HG02852 (cell line): ENCODE measurements around the gene SLC66A1.

Source experiments
- ATAC-seq: cut with Tn5 transposase; IDR thresholded peaks from one replicate; pipeline ENCODE4 v1.9.1; 2021; ENCODE audit warnings: mild to moderate bottlenecking, moderate library complexity; ENCODE audit not compliant: unreplicated experiment

The SLC66A1 gene

DNA sequence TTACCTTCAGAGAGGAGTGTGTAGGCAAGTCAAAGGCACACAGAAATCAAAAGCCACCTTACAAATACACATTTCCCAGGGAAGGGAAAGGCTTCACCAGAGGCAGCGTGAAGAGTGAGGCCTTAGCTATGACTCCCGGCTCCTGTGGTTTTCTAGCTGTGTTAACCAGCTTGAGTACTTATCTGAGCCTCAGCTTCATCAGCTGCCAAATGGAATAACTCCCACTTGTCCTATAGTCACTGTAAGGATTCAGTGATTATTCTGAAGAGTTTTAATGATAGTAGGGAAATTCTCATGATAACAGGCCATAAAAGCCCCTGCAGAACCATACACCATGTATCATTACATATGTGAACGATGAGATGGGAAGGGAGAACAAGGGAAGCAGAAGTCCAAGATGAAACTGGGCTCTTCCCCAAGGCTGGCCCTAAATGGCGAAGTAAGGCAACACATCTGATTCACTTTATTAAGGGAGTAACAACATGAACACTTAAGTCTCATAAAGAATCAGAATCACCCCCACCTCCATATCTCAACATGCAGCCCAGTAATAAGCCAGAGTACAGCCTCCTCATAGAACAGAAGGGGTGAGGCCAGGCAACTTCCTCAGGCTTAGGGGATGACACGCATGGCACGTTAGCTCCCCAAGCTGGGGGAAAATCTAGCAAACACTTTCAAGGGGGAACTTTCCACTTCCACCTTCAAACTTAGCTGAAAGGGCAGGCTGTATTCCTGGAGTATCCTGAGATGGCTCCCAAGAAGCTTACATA is 63.7 kb downstream of the SLC66A1 start:
- ATAC-seq, result no peak

DNA sequence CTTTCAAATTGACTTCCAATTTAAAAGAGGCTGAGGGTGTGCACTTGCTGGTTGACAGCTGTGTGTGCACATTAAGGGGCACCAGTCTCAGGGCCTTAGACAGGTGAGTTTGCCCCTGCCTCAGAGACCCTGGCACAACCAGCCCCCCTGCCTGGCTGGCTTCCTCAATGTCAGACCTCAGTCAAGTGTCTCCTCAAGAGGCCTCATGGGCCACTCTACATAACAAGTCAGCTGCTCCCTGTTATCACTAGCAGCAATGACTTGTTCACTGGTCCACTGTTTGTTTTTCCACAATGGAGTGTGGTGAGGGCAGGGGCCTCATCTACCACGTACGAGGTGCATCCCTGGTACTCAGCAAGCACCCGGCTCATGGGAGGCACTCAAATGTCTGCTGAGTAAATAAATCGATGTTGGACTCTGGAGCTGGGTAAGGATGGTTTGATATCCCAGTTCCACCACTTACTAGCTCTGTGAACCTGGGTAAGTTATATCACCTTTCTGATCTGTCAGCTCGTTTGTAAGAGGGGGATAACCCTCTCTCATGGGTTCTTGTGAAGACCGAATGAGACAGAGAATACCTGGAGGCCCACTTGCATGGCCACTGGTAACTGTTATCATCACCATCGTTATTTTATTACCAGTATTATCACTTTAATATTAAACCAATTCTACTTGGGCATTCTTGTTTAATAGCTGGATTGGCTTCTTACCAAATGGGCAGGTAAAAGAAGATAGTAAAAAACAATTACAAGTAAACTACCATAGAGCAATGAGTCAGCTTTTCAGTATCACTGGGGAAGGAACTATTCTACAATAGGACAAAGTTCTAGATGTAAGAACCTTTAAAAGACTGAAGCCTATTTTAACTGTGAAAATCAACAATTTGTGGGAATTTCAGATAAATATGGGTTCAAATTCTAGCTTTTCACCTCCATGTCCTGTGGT is 64.6 kb downstream of the SLC66A1 start:
- ATAC-seq, result no peak

DNA sequence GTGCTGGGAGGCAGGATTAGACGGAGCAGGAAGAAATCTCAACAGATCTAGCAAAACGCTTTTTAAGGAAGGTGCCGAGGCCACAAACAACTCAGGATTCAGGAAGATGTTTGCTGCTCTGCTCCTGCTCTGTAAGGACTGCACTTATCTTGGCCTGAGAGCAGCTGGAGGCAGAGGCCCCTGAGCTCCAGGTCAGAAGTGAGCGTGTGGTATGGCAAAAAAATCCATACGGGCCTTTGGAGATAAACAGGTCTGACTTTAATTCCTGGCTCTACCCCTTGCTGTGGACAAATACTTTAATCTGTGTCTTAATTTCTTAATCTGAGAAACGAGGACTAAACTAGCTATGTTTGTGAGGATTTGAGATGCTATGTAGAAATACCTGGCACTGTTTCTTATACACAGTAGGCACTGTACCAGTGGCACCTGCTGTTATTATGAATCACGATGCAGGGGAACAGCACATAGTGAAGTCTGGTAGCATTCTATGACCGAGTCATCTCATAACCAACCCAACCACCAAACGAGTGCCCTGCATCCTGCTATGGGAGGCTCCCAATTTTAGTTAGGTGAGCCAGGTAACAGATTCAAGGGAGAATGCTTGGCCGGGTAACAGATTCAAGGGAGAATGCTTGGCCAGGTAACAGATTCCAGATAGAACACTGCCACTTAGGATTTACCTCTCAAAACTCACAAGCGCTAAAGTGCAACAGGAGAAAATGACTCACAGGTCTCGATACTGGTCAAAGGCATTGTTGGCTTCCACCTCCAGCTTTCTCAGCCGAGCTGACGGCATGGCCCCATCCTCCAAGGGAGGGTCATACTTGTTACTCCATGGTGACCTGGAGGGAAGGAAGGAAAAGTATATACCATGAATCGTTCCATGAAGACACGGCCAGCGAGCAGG is 65.9 kb downstream of the SLC66A1 start:
- ATAC-seq, result no peak
